Measurements from ENCODE around the gene REXO4. TPM values are rescaled to one million over a fixed set of nuclear protein-coding genes. Genes with fewer than 3 reads are reported as not detected.
A peak's percentile ranks its signal among the peaks of the same experiment; 100 is the strongest.

Gene REXO4
- total RNA-seq, 1 experiment from 2014 or later, result 43.6 TPM

GRCh38 chr9:133405508-133406438, 12.0 kb downstream of the REXO4 start:
- Mint-ChIP-seq H3K36me3 (ENCODE audit: insufficient read depth, unreplicated experiment) (peaks cover 63% of the 10 kb centered on the region), H3K9me3 (ENCODE audit: unreplicated experiment) (no peaks in the 10 kb centered on the region), H3K4me1 (ENCODE audit: low read depth, unreplicated experiment) (no peaks in the 10 kb centered on the region), H3K27ac (ENCODE audit: unreplicated experiment) (no peak overlapping the region), H3K27me3 (ENCODE audit: insufficient read depth, unreplicated experiment) (no peaks in the 10 kb centered on the region), H3K4me3 (ENCODE audit: unreplicated experiment) (no peak overlapping the region)
- ChIA-PET POLR2A (no interaction called here), CTCF (interaction anchor here (1.7 kb wide), 1 partner anchor 49 kb away, joined by 3 read pairs; no protein-coding TSS in a partner anchor)
- Histone ChIP-seq H3K36me3 (ENCODE audit: control insufficient read depth, insufficient read depth, low read length) (peaks cover 2% of the 10 kb centered on the region; the same call in 1 of the 2 replicates), H3K4me3 (ENCODE audit: low read depth, low read length) (no peak overlapping the region), H3K9me3 (no peaks in the 10 kb centered on the region), H3K27me3 (replicated peaks; ENCODE audit: control insufficient read depth, insufficient read depth, low read length) (no peaks in the 10 kb centered on the region), H3K4me1 (no peaks in the 10 kb centered on the region)
- intact Hi-C loops (cut with micrococcal nuclease; ENCODE audit: unreplicated experiment), result loop anchor here (1.0 kb wide), 1 partner anchor 81 kb away; no protein-coding TSS in a partner anchor
- DNase-seq, result no peak
- TF ChIP-seq CTCF (IDR thresholded peaks at IDR 0.05; ENCODE audit: insufficient read depth in 1 of 2, low read depth in 1 of 2, low read length in 1 of 2, severe bottlenecking in 1 of 2, unreplicated experiment in 1 of 2), result no peak
- no TSS peak for BruUV-seq (replicated peaks)

- Histone ChIP-seq H3K4me1 (no peaks in the 10 kb centered on the region), H3K9me3 (no peaks in the 10 kb centered on the region), H3K27me3 (replicated peaks; ENCODE audit: control insufficient read depth, insufficient read depth, low read length) (no peaks in the 10 kb centered on the region), H3K4me3 (ENCODE audit: low read depth, low read length) (no peak overlapping the region), H3K36me3 (ENCODE audit: control insufficient read depth, insufficient read depth, low read length) (0 out of 2 replicates have a peak, but pooled peaks cover 2% of the 10 kb centered on the region)
- no peaks in the 10 kb centered on the region for H3K27me3 Mint-ChIP-seq (ENCODE audit: insufficient read depth, unreplicated experiment)
- no peak for TF ChIP-seq CTCF (IDR thresholded peaks at IDR 0.05; ENCODE audit: insufficient read depth in 1 of 2, low read depth in 1 of 2, low read length in 1 of 2, severe bottlenecking in 1 of 2, unreplicated experiment in 1 of 2)
- H3K9me3 Mint-ChIP-seq (ENCODE audit: unreplicated experiment), result no peaks in the 10 kb centered on the region
- peaks cover 51% of the 10 kb centered on the region for H3K36me3 Mint-ChIP-seq (ENCODE audit: insufficient read depth, unreplicated experiment)
- DNase-seq, result peak in 1 of 2 experiments; percentile 29
- POLR2A ChIA-PET, result interaction anchor here (0.6 kb wide), 1 partner anchor 55 kb away, joined by 3 read pairs; no protein-coding TSS in a partner anchor
- CTCF ChIA-PET, result interaction anchor here (0.9 to 1.7 kb wide), 3 partner anchors 33 to 49 kb away, joined by 3 to 4 read pairs (median 3); partner anchors contain the start of gene SURF1
- H3K4me3 Mint-ChIP-seq (ENCODE audit: unreplicated experiment), result no peak overlapping the region
- no peaks in the 10 kb centered on the region for H3K4me1 Mint-ChIP-seq (ENCODE audit: low read depth, unreplicated experiment)
- H3K27ac Mint-ChIP-seq (ENCODE audit: unreplicated experiment), result peak overlapping the region; percentile 11
- intact Hi-C loops (cut with micrococcal nuclease; ENCODE audit: unreplicated experiment), result loop anchor here (1.0 kb wide), 1 partner anchor 45 kb away; no protein-coding TSS in a partner anchor
- BruUV-seq (replicated peaks), result no TSS peak
These were observed 13.3 kb downstream of the REXO4 start for GRCh38 chr9:133404454-133405002.

Measured in Caco-2 (cell line).